Activated CD8-positive, alpha-beta memory T cell treated with anti-CD3 and anti-CD28 coated beads for 36 hours (primary cell): ENCODE data around the gene RAB5A. TPM values are rescaled to one million over a fixed set of nuclear protein-coding genes. Genes with fewer than 3 reads are reported as not detected.
"Not testable (repeated sequence)": the region's sequence is repeated elsewhere in the genome, so short reads cannot be mapped to it uniquely, and the experiment has no call there.

Experiments used
- CTCF ChIA-PET: fragments of 350-600 bp; sonication (Branson Sonifier 250); formaldehyde crosslinking; loops from one replicate; lab custom pipeline; 2021; ENCODE audit warnings: antibody characterized with exemption; lab: Charles Lee
- POLR2A ChIA-PET: fragments of 350-600 bp; sonication (Branson Sonifier 250); formaldehyde crosslinking; loops from one replicate; lab custom pipeline; 2021; ENCODE audit warnings: antibody characterized with exemption; lab: Charles Lee
- total RNA-seq, 2 experiments: library from RNA; stranded (reverse); gene quantifications; one replicate each; pipeline ENCODE4 v1.2.3, GENCODE V29; 2021

Gene RAB5A
- total RNA-seq, 2 experiments from 2014 or later = 64.4 to 67.8 TPM

- CTCF ChIA-PET = no interaction called here
Measured at GRCh38 chr3:20013396-20013795, 66.5 kb downstream of the RAB5A start.

DNA sequence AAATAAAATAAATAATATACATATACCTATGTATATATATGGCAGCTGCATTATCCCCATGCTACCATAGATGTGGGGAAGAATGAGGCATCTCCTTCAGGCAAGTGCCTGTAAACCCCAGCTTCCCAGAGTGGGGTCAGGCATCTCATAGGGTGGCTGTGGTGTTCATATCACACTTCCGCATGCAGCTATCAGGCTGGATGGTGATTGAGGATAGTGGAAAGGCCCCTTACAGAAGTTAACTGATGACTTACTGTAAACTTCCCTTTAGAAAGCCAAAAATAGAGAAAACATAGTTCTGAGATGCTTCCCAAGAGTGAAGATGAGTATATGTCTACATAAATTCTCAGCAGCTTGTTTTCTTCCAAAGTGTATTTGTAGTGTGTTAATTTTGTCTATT is 68.6 kb downstream of the RAB5A start:
- POLR2A ChIA-PET = no interaction called here
- CTCF ChIA-PET = no interaction called here

More at GRCh38 chr3:20013396-20013795, 66.5 kb downstream of the RAB5A start:
- POLR2A ChIA-PET = no interaction called here

- POLR2A ChIA-PET, CTCF ChIA-PET: not testable (repeated sequence)
Measured at GRCh38 chr3:20016076-20016475, 69.2 kb downstream of the RAB5A start.

DNA sequence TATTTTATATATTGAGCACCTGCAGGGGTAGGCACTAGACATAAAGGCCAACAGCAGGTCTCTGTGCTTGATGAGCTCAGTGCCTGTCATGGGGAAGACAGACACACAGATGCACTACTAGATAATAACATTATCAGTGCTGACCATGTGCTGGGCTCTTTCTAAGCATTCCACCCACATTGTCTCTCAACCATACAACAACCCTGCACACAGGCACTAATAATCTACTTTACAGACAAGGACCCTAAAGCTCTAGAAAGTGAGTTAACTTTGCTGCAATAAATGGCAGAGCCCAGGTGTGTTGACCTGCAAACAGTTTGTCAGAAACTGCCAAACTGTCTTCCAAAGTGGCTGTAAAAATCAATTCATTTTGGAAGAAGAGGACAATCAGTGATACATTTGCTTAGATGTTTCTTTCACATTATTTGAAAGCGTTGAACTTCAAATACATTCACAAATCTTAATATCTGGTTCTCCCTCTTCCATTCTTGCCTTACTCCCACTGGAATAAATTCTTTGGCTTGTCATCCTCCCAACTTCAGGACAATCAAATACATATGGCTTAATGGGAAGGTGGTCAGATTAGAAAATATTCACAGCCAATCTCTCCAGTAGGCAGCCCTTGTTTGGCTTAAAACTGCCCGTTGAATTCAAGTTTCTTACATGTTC is 76.2 kb downstream of the RAB5A start:
- POLR2A ChIA-PET = no interaction called here
- CTCF ChIA-PET = no interaction called here

DNA sequence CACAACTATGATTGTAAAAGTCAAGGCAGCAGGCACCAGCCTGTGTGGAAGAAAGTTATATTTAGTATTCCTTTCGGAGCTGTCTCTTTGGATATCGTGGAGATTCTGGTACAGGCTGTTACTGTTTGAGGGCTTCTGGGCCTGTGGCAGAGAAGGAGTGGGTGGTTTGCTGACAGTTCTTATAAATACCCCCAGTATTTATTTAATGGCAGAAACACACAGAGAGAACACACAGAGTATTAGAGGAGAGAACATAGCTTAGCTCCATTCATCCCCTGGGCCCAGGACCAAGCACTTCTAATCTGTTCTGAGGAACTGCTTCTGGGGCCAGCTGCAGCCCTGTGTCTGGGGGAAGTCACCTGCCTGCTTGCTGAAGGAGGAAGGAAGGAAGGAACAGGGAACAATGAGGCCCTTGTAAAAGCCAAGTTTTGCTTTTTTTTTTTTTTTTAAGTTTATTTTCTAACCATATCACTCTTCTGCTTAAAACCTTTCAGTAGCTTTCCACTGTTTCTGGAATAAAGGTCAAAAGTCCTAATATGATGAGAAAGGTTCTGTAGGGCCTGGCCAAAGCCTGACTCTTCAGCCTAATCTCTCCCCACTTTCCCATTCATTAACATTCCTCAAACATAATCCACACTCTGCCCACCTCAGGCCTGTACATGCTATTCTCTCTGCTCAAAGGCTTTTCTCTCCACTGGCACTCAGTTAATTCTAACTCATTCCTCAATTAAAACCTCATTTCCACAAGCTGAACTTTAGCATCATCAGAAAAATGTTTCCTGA is 76.9 kb downstream of the RAB5A start:
- POLR2A ChIA-PET = no interaction called here
- CTCF ChIA-PET = no interaction called here

GRCh38 chr3:20027136-20027535 is 80.2 kb downstream of the RAB5A start:
- POLR2A ChIA-PET = no interaction called here
- CTCF ChIA-PET = no interaction called here

GRCh38 chr3:20028905-20029331 is 82.0 kb downstream of the RAB5A start:
- POLR2A ChIA-PET = no interaction called here
- CTCF ChIA-PET = no interaction called here

- POLR2A ChIA-PET, CTCF ChIA-PET: not testable (repeated sequence)
Measured at GRCh38 chr3:20031939-20032338, 85.0 kb downstream of the RAB5A start.

Other genes with a start within 250 kb of the RAB5A start
- under 1 TPM; 0.55 to 0.89 TPM for gene EFHB, start 12.9 kb upstream of the RAB5A start, total RNA-seq
- not detected for gene PP2D1, start 65.2 kb downstream of the RAB5A start, total RNA-seq
- 10 to 100 TPM; 36.1 to 39.6 TPM for gene KAT2B, start 93.3 kb downstream of the RAB5A start, total RNA-seq
- 10 to 100 TPM; 21.6 to 23.3 TPM for gene SGO1, start 239.1 kb downstream of the RAB5A start, total RNA-seq